Measurements from ENCODE around the gene ACP7. TPM values are rescaled to one million over a fixed set of nuclear protein-coding genes. Genes with fewer than 3 reads are reported as not detected.

ACP7 gene
- total and polyA plus RNA-seq, 9 of the 15 experiments (the other 6 are each of a cell fraction or from before 2014, with no cell fraction given) = not detected

- ATAC-seq (no peak), DNase-seq (ENCODE audit: extremely low read depth in 1 of 4, low spot score in 3 of 4) (no peak), FAIRE-seq (no peak)
- Histone ChIP-seq H3K79me2 (ENCODE audit: control insufficient read depth, insufficient read depth, low read length) (no peaks in the 10 kb centered on the region), H3K9me1 (ENCODE audit: control insufficient read depth, insufficient read depth, low read length) (no peaks in the 10 kb centered on the region), H3K9ac (ENCODE audit: insufficient read depth in 1 of 2, low read depth in 2 of 2, low read length in 2 of 2) (no peak overlapping the region), H4K20me1 (replicated peaks; ENCODE audit: control insufficient read depth, insufficient read depth, low read length) (no peaks in the 10 kb centered on the region; the same call in 1 of the 2 replicates), H3K27me3 (ENCODE audit: control insufficient read depth in 2 of 2, insufficient read depth in 2 of 2, low read length in 2 of 2) (peaks cover 9 to 17% of the 10 kb centered on the region in 2 experiments; a peak in 3 of 5 replicates), H3K36me3 (ENCODE audit: control insufficient read depth, insufficient read depth, low read length) (no peaks in the 10 kb centered on the region), H3K4me1 (replicated peaks in 1 of 2; ENCODE audit: control insufficient read depth in 2 of 2, insufficient read depth in 2 of 2, low read length in 2 of 2) (no peaks in the 10 kb centered on the region; a peak in 1 of 5 replicates), H3K4me2 (ENCODE audit: insufficient read depth, low read length) (no peak overlapping the region), H2AFZ (ENCODE audit: low read depth, low read length) (no peak overlapping the region), H3K27ac (ENCODE audit: extremely low read depth, low read depth, low read length) (no peak overlapping the region), H3K9me3 (replicated peaks; ENCODE audit: control insufficient read depth, insufficient read depth, low read depth, low read length) (no peaks in the 10 kb centered on the region), H3K4me3 (no peak overlapping the region)
- intact Hi-C loops (cut with micrococcal nuclease) (no loop called here), in situ Hi-C loops (cut with MboI) (no loop called here)
- 4% methylated on average over 8 of the region's 9 CpGs for WGBS (ENCODE audit: insufficient coverage, low coverage, missing lambda C conversion rate)
- no peak for TF ChIP-seq EP300 (IDR thresholded peaks at IDR 0.05; ENCODE audit: low read length)
- no peak for TF ChIP-seq ETS1 (conservative IDR thresholded peaks at IDR 0.05; ENCODE audit: control insufficient read depth, low read depth, low read length)
- TF ChIP-seq TGIF2 (CRISPR knock-in tag; IDR thresholded peaks at IDR 0.05) = no peak
- no peak for TF ChIP-seq SRSF3 (IDR thresholded peaks at IDR 0.05; ENCODE audit: insufficient read depth, low read length)
- no peak for TF ChIP-seq CHD2 (IDR thresholded peaks at IDR 0.05; ENCODE audit: low read depth, low read length)
- no peak for TF ChIP-seq ARID2 (IDR thresholded peaks at IDR 0.05)
- TF ChIP-seq ZNF253 (CRISPR knock-in tag; conservative IDR thresholded peaks at IDR 0.05) = no peak
- no peak for TF ChIP-seq ZZZ3 (IDR thresholded peaks at IDR 0.05)
- no peak for TF ChIP-seq ZNF347 (CRISPR knock-in tag; IDR thresholded peaks at IDR 0.05; ENCODE audit: low read depth)
- TF ChIP-seq ZNF407 (IDR thresholded peaks at IDR 0.05; ENCODE audit: low read depth) = no peak
- TF ChIP-seq CTBP1 (IDR thresholded peaks at IDR 0.05; ENCODE audit: borderline replicate concordance) = no peak
- no peak for TF ChIP-seq HDGF (IDR thresholded peaks at IDR 0.05)
- no peak for TF ChIP-seq SIX5 (IDR thresholded peaks at IDR 0.05; ENCODE audit: borderline replicate concordance in 1 of 2, insufficient read depth in 1 of 2, low read depth in 1 of 2, low read length in 2 of 2)
- TF ChIP-seq SRSF1 (IDR thresholded peaks at IDR 0.05; ENCODE audit: low read depth, low read length) = no peak
- TF ChIP-seq IRF2 (CRISPR knock-in tag; IDR thresholded peaks at IDR 0.05) = no peak
- no peak for TF ChIP-seq OTX1 (CRISPR knock-in tag; IDR thresholded peaks at IDR 0.05)
- ChIA-PET CTCF (ENCODE audit: low intra/inter-chr PET ratio) (no interaction called here), POLR2A (no interaction called here)
- no TSS peak for BruUV-seq (replicated peaks)
Observed at GRCh38 chr19:39099341-39099740, 15.2 kb downstream of the ACP7 start.

Measured in K562 (cell line).